Central memory CD8-positive, alpha-beta T cell (primary cell): ENCODE data around the gene CAMK2D.

Source experiments
- ATAC-seq: fragments of 150-1000 bp; cut with Tn5 transposase; replicated peaks from 2 replicates; pipeline ENCODE4 v1.10.0; 2022; ENCODE audit warnings: mild to moderate bottlenecking, moderate FRiP score, moderate number of reproducible peaks; ENCODE audit not compliant: poor library complexity, severe bottlenecking; ENCODE audit errors: extremely low read depth
- DNase-seq, 2 donors: peaks; one replicate each; pipeline ENCODE4 v3.0.0; 2021; ENCODE audit warnings: low spot score in 2 of 2
- H3K27ac Mint-ChIP-seq: one replicate; pipeline ENCODE4 v1.8.0; 2022; ENCODE audit warnings: low read depth, mild to moderate bottlenecking, moderate library complexity, mixed read lengths
- H3K27me3 Mint-ChIP-seq: one replicate; pipeline ENCODE4 v1.8.0; 2022; ENCODE audit warnings: mixed read lengths
- H3K36me3 Mint-ChIP-seq: one replicate; pipeline ENCODE4 v1.8.0; 2022; ENCODE audit warnings: mild to moderate bottlenecking, moderate library complexity, mixed read lengths; ENCODE audit not compliant: insufficient read depth
- H3K4me1 Mint-ChIP-seq: one replicate; pipeline ENCODE4 v1.8.0; 2022; ENCODE audit warnings: mixed read lengths
- H3K4me3 Mint-ChIP-seq: one replicate; pipeline ENCODE4 v1.8.0; 2022; ENCODE audit warnings: mild to moderate bottlenecking, moderate library complexity, mixed read lengths
- H3K9me3 Mint-ChIP-seq: one replicate; pipeline ENCODE4 v1.8.0; 2022; ENCODE audit warnings: mixed read lengths

Gene CAMK2D

GRCh38 chr4:113550510-113550909 is 211.0 kb downstream of the CAMK2D start:
- no peaks in the 10 kb centered on the region for H3K27me3 Mint-ChIP-seq
- peaks cover 8% of the 10 kb centered on the region for H3K36me3 Mint-ChIP-seq

DNA sequence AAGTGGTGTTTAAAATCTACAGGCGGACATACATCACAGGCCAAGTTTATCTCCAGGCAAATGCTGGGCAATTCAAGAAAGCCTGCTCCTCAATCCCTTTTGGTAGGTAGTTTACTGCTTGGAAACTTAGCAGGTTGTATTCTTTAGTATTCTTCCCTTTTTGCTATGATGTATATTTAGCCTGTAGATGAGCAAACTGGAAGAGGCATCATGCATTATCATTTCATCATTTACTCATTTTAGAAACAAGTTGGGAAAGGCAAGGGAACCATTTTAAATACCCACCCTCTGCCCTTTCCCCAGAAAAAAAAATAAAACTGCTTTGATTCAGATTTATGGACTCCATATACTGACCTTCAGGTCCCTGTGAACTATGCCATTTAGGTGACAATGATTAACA is 213.2 kb downstream of the CAMK2D start:
- Mint-ChIP-seq H3K36me3 (peaks cover 8% of the 10 kb centered on the region), H3K27me3 (no peaks in the 10 kb centered on the region), H3K4me1 (peaks cover 12% of the 10 kb centered on the region), H3K27ac (peak overlapping the region; percentile 22), H3K4me3 (no peak overlapping the region), H3K9me3 (no peaks in the 10 kb centered on the region)
- DNase-seq = no peak
- no peak for ATAC-seq

More at GRCh38 chr4:113550510-113550909, 211.0 kb downstream of the CAMK2D start:
- Mint-ChIP-seq H3K9me3 (no peaks in the 10 kb centered on the region), H3K27ac (no peak overlapping the region), H3K4me3 (no peak overlapping the region), H3K4me1 (peaks cover 12% of the 10 kb centered on the region)
- DNase-seq (no peak), ATAC-seq (no peak)

GRCh38 chr4:113547487-113548042 is 214.0 kb downstream of the CAMK2D start:
- DNase-seq (peak; percentile 76 to 83), ATAC-seq (peak; percentile 97)
- H3K36me3 Mint-ChIP-seq = peaks cover 8% of the 10 kb centered on the region
- H3K4me1 Mint-ChIP-seq = peaks cover 12% of the 10 kb centered on the region
- H3K4me3 Mint-ChIP-seq = no peak overlapping the region
- H3K9me3 Mint-ChIP-seq = no peaks in the 10 kb centered on the region
- H3K27me3 Mint-ChIP-seq = no peaks in the 10 kb centered on the region
- no peak overlapping the region for H3K27ac Mint-ChIP-seq

DNA sequence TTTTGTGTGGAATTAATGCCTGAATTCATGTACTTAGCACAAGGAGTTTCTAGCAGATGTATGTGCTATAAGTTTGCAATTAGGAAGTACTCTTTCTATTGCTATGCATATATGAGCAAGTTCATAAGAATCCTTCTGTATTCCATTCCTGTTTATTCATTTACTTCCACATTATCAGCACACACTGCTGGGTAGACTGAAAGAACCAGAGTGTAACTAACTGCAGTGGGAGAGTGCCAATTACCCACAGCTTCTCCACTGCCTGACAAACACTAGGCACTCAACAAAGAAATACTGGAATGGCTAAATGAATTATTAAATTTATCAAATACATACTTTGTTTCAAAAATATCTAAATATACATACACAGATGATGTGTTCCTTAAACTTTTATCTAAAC is 219.6 kb downstream of the CAMK2D start:
- no peak overlapping the region for H3K27ac Mint-ChIP-seq
- ATAC-seq = no peak
- DNase-seq = no peak
- H3K4me1 Mint-ChIP-seq = no peaks in the 10 kb centered on the region
- no peaks in the 10 kb centered on the region for H3K36me3 Mint-ChIP-seq
- no peaks in the 10 kb centered on the region for H3K27me3 Mint-ChIP-seq
- no peak overlapping the region for H3K4me3 Mint-ChIP-seq
- H3K9me3 Mint-ChIP-seq = no peaks in the 10 kb centered on the region

DNA sequence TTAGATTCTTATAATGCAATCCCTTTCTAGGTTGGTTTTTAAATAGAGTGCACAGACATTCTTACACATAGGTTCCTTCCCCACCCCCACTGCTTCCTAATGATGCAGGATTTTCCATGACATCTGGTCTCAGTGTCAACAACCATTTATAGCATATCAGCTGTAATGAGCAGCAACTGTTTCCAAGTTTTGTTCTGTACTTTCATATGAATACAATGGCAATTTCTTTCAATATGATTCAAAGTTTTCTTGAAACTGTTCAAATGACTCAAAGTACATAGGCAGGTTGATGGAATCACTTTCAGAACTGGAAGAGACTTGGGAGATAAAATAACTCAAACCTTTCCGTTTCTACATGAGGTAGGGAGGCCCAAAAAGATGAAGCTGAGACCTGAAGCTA is 220.7 kb downstream of the CAMK2D start:
- H3K4me1 Mint-ChIP-seq = no peaks in the 10 kb centered on the region
- ATAC-seq (no peak), DNase-seq (no peak)
- H3K27me3 Mint-ChIP-seq = no peaks in the 10 kb centered on the region
- peaks cover 3% of the 10 kb centered on the region for H3K36me3 Mint-ChIP-seq
- no peak overlapping the region for H3K27ac Mint-ChIP-seq
- H3K4me3 Mint-ChIP-seq = no peak overlapping the region
- no peaks in the 10 kb centered on the region for H3K9me3 Mint-ChIP-seq

DNA sequence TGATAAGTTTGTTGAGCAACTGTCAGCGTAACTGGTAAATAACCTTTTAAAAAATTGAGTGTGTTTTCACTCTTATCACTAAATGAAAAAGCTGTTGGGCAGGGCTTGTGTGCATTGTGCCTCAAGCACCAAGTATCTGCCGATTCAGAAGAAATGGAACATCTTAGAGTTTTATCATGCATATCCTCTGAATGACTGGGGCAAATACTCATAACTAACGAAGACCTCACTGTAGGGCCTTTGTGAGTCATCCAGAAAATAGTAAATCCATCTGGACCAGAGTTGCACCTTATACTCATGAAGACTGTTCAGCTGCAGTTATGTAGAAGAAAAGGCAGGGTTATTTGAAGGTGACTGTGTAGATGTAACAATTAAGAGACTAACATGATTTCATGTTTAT is 222.1 kb downstream of the CAMK2D start:
- Mint-ChIP-seq H3K4me1 (no peaks in the 10 kb centered on the region), H3K36me3 (peaks cover 3% of the 10 kb centered on the region), H3K9me3 (no peaks in the 10 kb centered on the region), H3K27me3 (no peaks in the 10 kb centered on the region), H3K27ac (no peak overlapping the region), H3K4me3 (no peak overlapping the region)
- ATAC-seq (no peak), DNase-seq (no peak)

GRCh38 chr4:113537628-113538027 is 223.9 kb downstream of the CAMK2D start:
- Mint-ChIP-seq H3K27ac (no peak overlapping the region), H3K27me3 (no peaks in the 10 kb centered on the region), H3K9me3 (no peaks in the 10 kb centered on the region), H3K36me3 (peaks cover 7% of the 10 kb centered on the region), H3K4me3 (no peak overlapping the region), H3K4me1 (no peaks in the 10 kb centered on the region)
- no peak for ATAC-seq
- DNase-seq = no peak

- no peaks in the 10 kb centered on the region for H3K4me1 Mint-ChIP-seq
- ATAC-seq (no peak), DNase-seq (no peak)
- no peak overlapping the region for H3K27ac Mint-ChIP-seq
- H3K4me3 Mint-ChIP-seq = no peak overlapping the region
- H3K27me3 Mint-ChIP-seq = no peaks in the 10 kb centered on the region
- H3K36me3 Mint-ChIP-seq = peaks cover 8% of the 10 kb centered on the region
- H3K9me3 Mint-ChIP-seq = no peaks in the 10 kb centered on the region
Measured at GRCh38 chr4:113537203-113537602, 224.3 kb downstream of the CAMK2D start.

GRCh38 chr4:113534711-113535110 is 226.8 kb downstream of the CAMK2D start:
- DNase-seq = no peak
- no peak for ATAC-seq
- Mint-ChIP-seq H3K27ac (no peak overlapping the region), H3K27me3 (no peaks in the 10 kb centered on the region), H3K4me3 (no peak overlapping the region), H3K4me1 (no peaks in the 10 kb centered on the region), H3K36me3 (peaks cover 15% of the 10 kb centered on the region), H3K9me3 (no peaks in the 10 kb centered on the region)

- H3K4me1 Mint-ChIP-seq = no peaks in the 10 kb centered on the region
- H3K27ac Mint-ChIP-seq = no peak overlapping the region
- H3K9me3 Mint-ChIP-seq = no peaks in the 10 kb centered on the region
- peaks cover 16% of the 10 kb centered on the region for H3K36me3 Mint-ChIP-seq
- no peak for DNase-seq
- no peaks in the 10 kb centered on the region for H3K27me3 Mint-ChIP-seq
- no peak overlapping the region for H3K4me3 Mint-ChIP-seq
- ATAC-seq = no peak
Measured at GRCh38 chr4:113531572-113531971, 230.0 kb downstream of the CAMK2D start.

- Mint-ChIP-seq H3K36me3 (peaks cover 17% of the 10 kb centered on the region), H3K4me3 (no peak overlapping the region), H3K4me1 (no peaks in the 10 kb centered on the region), H3K27ac (no peak overlapping the region), H3K27me3 (no peaks in the 10 kb centered on the region), H3K9me3 (no peaks in the 10 kb centered on the region)
- DNase-seq = no peak
- ATAC-seq = no peak
Measured at GRCh38 chr4:113528395-113528794, 233.1 kb downstream of the CAMK2D start.

- Mint-ChIP-seq H3K9me3 (no peaks in the 10 kb centered on the region), H3K27ac (no peak overlapping the region), H3K4me1 (no peaks in the 10 kb centered on the region), H3K4me3 (no peak overlapping the region), H3K36me3 (peaks cover 14% of the 10 kb centered on the region), H3K27me3 (no peaks in the 10 kb centered on the region)
- no peak for ATAC-seq
- DNase-seq = no peak
Measured at GRCh38 chr4:113525521-113525920, 236.0 kb downstream of the CAMK2D start.

GRCh38 chr4:113524505-113525186 is 236.9 kb downstream of the CAMK2D start:
- no peak for DNase-seq
- peaks cover 12% of the 10 kb centered on the region for H3K36me3 Mint-ChIP-seq
- H3K4me1 Mint-ChIP-seq = no peaks in the 10 kb centered on the region
- H3K27ac Mint-ChIP-seq = no peak overlapping the region
- H3K27me3 Mint-ChIP-seq = no peaks in the 10 kb centered on the region
- no peak overlapping the region for H3K4me3 Mint-ChIP-seq
- no peaks in the 10 kb centered on the region for H3K9me3 Mint-ChIP-seq
- no peak for ATAC-seq
